GM21825 (cell line): ENCODE measurements around the gene ARHGEF19.

Source experiments
- ATAC-seq: cut with Tn5 transposase; IDR thresholded peaks from one replicate; pipeline ENCODE4 v1.9.1; 2021; ENCODE audit warnings: mild to moderate bottlenecking, moderate library complexity; ENCODE audit not compliant: unreplicated experiment

ARHGEF19 gene

GRCh38 chr1:16151196-16151994 is 61.1 kb downstream of the ARHGEF19 start:
- ATAC-seq = no peak

DNA sequence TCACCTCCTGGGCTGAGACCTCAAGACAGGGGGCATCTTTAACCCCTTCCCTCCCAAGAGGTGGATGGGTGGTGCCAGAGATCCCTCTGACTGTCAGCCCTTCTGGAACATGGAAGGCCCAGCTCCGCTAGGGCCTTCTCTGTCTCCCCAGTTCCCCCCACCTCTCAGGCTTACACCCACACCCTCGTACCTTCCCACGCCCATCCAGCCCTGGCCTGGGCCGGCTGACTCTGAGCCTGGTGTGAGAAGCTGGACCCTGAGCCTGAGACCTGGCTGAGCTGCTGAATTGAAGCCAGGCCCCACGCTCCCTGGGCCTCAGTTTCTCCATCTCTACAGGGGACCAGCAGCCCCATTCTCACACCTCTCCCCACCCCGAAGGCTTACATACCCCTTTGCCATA is 61.9 kb downstream of the ARHGEF19 start:
- no peak for ATAC-seq

GRCh38 chr1:16149702-16150488 is 62.6 kb downstream of the ARHGEF19 start:
- no peak for ATAC-seq

DNA sequence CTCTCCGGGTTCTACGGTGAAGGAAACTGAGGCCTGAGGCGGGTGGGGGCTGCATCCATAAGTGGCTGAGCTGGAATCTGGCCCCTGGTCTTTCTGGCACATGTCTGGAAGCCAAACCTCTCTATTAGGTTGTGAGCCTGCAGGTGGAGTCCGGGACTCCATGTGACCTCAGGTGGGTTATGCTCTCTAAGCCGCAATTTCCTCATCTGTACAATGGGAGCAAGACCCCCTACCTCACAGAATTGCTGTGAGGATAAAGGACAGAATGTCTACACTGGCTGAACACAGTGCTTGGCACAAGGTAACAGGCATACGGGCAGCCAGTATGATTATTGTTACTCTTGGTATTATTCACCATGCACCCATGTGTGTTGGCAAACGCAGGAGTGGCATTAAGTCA is 63.3 kb downstream of the ARHGEF19 start:
- no peak for ATAC-seq

- no peak for ATAC-seq
Measured at GRCh38 chr1:16148329-16149092, 63.9 kb downstream of the ARHGEF19 start.
